Cardiac muscle cell (in vitro differentiated cells and primary cell): ENCODE measurements around the gene PPIB. TPM values are rescaled to one million over a fixed set of nuclear protein-coding genes. Genes with fewer than 3 reads are reported as not detected.

Experiments used
- DNase-seq, 2 donors: peaks; one replicate each; pipeline versions ENCODE4 v3.0.0 to v3.0.0-alpha.2; 2010 to 2017; ENCODE audit warnings: low read depth in 1 of 2, low spot score in 1 of 2
- H3K27ac ChIP-seq: fragments of 200-600 bp; sonication (generic); 2 replicates; pipeline ENCODE4 v1.5.1; 2016
- H3K27me3 ChIP-seq: fragments of 200-600 bp; sonication (generic); 2 replicates; pipeline ENCODE4 v1.6.0; 2016; ENCODE audit warnings: control low read depth
- H3K36me3 ChIP-seq: fragments of 200-600 bp; sonication (generic); 2 replicates; pipeline ENCODE4 v1.5.1; 2016; ENCODE audit warnings: control low read depth
- H3K4me1 ChIP-seq: fragments of 200-600 bp; sonication (generic); 2 replicates; pipeline ENCODE4 v1.8.1; 2017; ENCODE audit warnings: low read depth, mild to moderate bottlenecking, mixed run types
- H3K4me3 ChIP-seq: fragments of 200-600 bp; sonication (generic); 2 replicates; pipeline ENCODE4 v1.5.1; 2016; ENCODE audit warnings: mild to moderate bottlenecking
- H3K9me3 ChIP-seq: fragments of 200-600 bp; sonication (generic); 2 replicates; pipeline ENCODE4 v1.5.1; 2017; ENCODE audit warnings: low read depth, mild to moderate bottlenecking, control low read depth
- CTCF ChIP-seq: IDR thresholded peaks from 2 replicates; pipeline ENCODE4 v1.5.1; 2012; ENCODE audit warnings: low read depth, mild to moderate bottlenecking, low read length
- polyA plus RNA-seq: library from polyadenylated mRNA; unstranded; fragments of >200 nt; fragmentation: Nextera tagmentation; extraction: Ambion mirVana; gene quantifications from 2 replicates; pipeline ENCODE4 v1.2.1, GENCODE V29; 2016
- total RNA-seq: library from RNA; depleted of rRNA; stranded (reverse); fragments of >200 nt; gene quantifications from 2 replicates; pipeline ENCODE4 v1.2.3, GENCODE V29; 2016

Gene PPIB
- total and polyA plus RNA-seq, 2 experiments from 2014 or later: 382 to 1,055 TPM

GRCh38 chr15:64197425-64197824, 34.6 kb upstream of the PPIB start:
- Histone ChIP-seq H3K36me3 (peaks cover 7% of the 10 kb centered on the region), H3K27me3 (no peaks in the 10 kb centered on the region), H3K4me1 (no peaks in the 10 kb centered on the region), H3K9me3 (no peaks in the 10 kb centered on the region), H3K4me3 (no peak overlapping the region), H3K27ac (no peak overlapping the region)
- TF ChIP-seq CTCF: no peak
- peak in 1 of 2 donors; percentile 75 for DNase-seq

DNA sequence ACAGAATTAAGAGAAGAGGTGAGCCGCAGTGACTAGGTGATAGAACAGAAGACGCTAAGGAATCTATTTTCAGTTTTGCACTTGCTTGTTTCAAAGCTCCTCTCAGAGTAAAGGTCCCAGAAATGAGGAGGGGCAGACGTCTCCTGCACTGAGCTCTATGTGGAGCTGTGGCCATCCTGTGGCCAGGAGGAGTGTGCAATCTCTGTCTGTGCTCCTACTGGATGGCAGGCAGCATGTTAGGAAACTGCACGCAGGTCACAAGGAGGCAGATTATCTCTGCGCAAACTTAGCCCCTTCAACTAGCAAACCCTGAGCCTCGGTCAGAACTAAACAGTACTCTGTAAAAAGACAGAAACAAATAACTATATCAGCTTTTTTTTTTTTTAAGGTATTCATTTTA, 31.1 kb upstream of the PPIB start:
- no peaks in the 10 kb centered on the region for H3K9me3 ChIP-seq
- no peaks in the 10 kb centered on the region for H3K4me1 ChIP-seq
- no peak for TF ChIP-seq CTCF
- H3K36me3 ChIP-seq: no peaks in the 10 kb centered on the region
- no peak overlapping the region for H3K4me3 ChIP-seq
- DNase-seq: peak in 1 of 2 donors; percentile 30
- H3K27me3 ChIP-seq: no peaks in the 10 kb centered on the region
- no peak overlapping the region for H3K27ac ChIP-seq

GRCh38 chr15:64191971-64192830, 29.4 kb upstream of the PPIB start:
- Histone ChIP-seq H3K36me3 (no peaks in the 10 kb centered on the region), H3K27me3 (no peaks in the 10 kb centered on the region), H3K4me3 (no peak overlapping the region), H3K4me1 (no peaks in the 10 kb centered on the region), H3K9me3 (no peaks in the 10 kb centered on the region), H3K27ac (no peak overlapping the region)
- no peak for DNase-seq
- no peak for TF ChIP-seq CTCF

DNA sequence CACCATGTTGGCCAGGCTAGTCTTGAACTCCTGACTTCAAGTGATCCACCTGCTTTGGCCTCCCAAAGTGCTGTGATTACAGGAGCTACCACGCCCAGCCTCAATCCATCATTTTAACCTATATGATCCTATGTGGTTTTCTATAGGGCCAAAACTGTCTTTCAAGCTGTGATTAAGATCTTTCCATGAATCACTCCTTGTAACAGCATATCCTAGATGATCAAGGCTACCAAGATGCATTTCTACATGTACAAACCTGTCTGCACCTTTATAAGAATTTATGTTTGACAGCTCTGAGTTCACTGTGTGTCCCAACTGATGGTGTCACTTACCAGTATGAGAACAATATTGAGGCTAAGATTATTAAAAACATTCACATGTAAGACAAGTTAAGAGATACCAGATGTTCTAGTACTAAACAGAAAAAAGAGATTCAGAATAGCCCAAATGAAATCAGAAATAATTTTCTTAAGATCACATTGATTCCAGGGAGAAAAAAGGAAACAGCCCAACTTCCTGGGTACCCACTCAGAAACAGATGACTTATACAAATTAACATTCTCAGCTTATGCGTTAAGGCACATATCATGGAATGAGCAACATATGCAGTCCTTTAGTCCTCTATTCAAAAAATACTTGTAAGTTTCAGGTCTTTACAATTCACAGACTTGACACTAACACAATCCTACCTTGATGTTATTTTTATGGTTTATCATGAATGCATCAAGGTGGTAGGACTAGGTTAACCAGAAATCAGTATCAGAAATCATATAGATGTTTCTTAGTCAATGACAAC, 24.8 kb upstream of the PPIB start:
- peaks cover 5% of the 10 kb centered on the region for H3K36me3 ChIP-seq
- no peaks in the 10 kb centered on the region for H3K4me1 ChIP-seq
- H3K27ac ChIP-seq: no peak overlapping the region
- H3K4me3 ChIP-seq: no peak overlapping the region
- TF ChIP-seq CTCF: no peak
- no peaks in the 10 kb centered on the region for H3K27me3 ChIP-seq
- DNase-seq: no peak
- no peaks in the 10 kb centered on the region for H3K9me3 ChIP-seq

DNA sequence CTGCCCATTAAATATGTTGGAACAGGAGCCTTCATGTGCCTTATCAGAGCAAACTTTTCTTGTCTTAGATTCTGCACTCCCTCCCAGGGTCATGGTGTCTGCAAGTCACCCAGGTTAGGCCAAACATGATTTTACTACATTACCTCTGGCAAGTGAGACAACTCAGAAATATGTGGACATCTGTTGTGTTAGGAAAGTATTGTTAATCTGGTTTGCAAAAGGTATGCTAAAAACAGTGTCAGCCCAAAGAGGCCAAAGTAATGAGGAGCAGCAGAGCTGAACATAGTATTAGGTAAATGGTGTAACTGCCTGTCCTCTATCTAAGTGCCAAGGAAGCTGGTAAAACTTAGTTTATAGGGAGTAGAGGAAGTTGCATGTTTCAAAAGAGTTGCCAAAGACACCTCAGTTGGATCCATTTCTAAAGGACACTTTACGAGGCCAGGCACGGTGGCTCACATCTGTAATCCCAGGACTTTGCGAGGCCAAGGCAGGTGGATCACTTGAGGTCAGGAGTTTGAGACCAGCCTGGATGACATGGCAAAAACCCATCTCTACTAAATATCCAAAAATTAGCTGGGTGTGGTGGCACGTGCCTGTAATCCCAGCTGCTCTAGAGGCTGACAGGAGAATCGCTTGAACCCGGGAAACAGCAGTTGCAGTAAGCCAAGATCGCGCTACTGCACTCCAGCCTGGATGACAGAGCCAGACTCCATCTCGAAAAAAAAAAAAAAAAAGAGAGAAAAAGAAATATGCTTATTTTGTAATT, 22.5 kb upstream of the PPIB start:
- H3K27me3 ChIP-seq: no peaks in the 10 kb centered on the region
- H3K36me3 ChIP-seq: peaks cover 5% of the 10 kb centered on the region
- H3K9me3 ChIP-seq: no peaks in the 10 kb centered on the region
- DNase-seq: no peak
- peaks cover 5% of the 10 kb centered on the region for H3K4me1 ChIP-seq
- no peak overlapping the region for H3K27ac ChIP-seq
- H3K4me3 ChIP-seq: no peak overlapping the region
- TF ChIP-seq CTCF: no peak
